ENCODE measurements around the gene BOD1.
"Not testable (repeated sequence)": the region's sequence is repeated elsewhere in the genome, so short reads cannot be mapped to it uniquely, and the experiment has no call there.

BOD1 gene

DNA sequence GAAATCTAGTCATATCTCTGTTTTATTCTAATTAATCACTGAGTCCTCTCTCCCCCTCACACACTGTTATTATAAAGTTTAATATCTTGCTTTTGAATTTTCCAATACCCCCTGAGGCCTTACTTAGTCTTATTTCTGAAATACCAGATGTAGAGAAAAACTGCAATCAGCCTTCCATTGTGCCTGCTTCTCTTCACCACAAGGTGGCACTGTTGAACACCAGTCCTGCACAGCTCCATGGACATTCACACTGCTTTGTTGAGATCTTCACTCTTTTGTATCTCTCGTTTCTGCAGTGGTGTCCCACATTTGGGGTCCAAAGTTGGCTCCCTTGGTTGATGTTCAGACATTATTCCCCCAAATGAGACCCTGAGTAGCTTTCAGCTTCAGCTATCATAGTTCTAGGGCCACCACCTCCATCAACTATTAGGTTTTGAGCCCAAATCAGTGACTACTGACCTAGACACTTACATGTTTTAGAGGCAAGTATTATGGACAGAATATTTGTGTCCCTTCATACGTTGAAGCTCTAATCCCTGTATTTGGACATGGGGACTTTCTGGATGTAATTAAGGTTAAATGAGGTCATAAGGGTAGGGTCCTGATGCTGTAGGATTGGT is 24.3 kb downstream of the BOD1 start:
- no peak overlapping the region for H3K4me3 ChIP-seq (replicated peaks in 1 of 2; ENCODE audit: low read depth in 2 of 2, low read length in 2 of 2)
- DNase-seq (ENCODE audit: low read depth in 2 of 2) = peak in 1 of 2 donors; percentile 37
- TF ChIP-seq, protein P1, sequence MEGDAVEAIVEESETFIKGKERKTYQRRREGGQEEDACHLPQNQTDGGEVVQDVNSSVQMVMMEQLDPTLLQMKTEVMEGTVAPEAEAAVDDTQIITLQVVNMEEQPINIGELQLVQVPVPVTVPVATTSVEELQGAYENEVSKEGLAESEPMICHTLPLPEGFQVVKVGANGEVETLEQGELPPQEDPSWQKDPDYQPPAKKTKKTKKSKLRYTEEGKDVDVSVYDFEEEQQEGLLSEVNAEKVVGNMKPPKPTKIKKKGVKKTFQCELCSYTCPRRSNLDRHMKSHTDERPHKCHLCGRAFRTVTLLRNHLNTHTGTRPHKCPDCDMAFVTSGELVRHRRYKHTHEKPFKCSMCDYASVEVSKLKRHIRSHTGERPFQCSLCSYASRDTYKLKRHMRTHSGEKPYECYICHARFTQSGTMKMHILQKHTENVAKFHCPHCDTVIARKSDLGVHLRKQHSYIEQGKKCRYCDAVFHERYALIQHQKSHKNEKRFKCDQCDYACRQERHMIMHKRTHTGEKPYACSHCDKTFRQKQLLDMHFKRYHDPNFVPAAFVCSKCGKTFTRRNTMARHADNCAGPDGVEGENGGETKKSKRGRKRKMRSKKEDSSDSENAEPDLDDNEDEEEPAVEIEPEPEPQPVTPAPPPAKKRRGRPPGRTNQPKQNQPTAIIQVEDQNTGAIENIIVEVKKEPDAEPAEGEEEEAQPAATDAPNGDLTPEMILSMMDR (IDR thresholded peaks at IDR 0.05; ENCODE audit: low read depth, low read length) = peak; percentile 58

DNA sequence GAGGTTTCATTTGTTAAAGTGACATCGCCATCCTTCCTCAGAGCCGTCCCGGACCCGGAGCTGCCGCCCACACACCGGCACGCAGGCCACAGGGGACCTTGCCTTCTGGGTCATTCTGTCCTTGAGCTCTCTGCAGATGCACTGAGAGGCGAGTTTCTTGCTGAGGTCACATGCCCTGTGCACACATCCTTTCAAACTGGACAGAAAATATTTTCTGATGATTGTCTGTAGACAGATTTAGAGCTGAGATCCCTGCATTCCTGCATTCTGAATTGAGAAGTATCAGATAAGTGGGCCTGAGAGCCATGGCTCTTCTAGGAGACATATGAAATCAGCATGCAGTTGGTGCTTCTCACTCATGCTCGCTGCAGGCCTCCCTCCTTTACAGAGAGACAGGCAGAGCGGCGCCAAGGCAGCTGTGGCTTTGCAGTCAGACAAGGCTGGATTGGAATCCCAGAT is 25.4 kb downstream of the BOD1 start:
- H3K4me3 ChIP-seq (replicated peaks in 1 of 2; ENCODE audit: low read depth in 2 of 2, low read length in 2 of 2) = no peak overlapping the region
- DNase-seq (ENCODE audit: low read depth in 2 of 2) = no peak
- TF ChIP-seq, protein P1 (IDR thresholded peaks at IDR 0.05; ENCODE audit: low read depth, low read length) = no peak

DNA sequence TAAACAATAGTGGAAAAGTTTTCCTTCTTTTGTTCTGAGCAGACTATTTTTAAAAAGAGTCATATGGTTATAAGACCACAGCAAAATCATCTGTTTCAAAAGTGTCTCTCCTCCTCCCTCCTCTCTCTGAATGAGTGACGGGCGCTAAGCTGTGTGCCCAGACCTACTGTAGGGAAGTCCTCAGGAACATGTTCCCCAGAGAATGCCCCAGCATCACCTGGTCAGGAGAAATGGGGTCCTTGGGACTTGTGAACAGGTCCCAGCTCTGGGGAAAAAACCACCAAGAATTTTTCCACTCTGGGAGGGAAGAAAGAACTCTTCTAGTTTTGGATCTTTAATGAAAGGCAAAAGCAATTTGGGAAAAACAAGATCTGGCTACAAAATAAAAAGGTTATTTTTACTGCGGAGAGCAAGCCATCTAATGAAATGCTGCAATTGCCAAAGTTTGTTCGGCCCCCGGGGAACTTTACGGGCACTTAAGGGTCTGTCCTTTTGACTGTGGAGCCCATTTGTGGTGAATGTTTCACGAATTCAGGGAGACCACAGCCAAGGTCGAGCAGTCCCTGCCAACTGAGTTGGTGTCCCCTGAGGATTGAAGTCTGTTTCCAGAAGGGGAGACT is 25.9 kb downstream of the BOD1 start:
- TF ChIP-seq, protein P1 (IDR thresholded peaks at IDR 0.05; ENCODE audit: low read depth, low read length) = no peak
- DNase-seq (ENCODE audit: low read depth in 2 of 2) = no peak
- H3K4me3 ChIP-seq (replicated peaks in 1 of 2; ENCODE audit: low read depth in 2 of 2, low read length in 2 of 2) = no peak overlapping the region

DNA sequence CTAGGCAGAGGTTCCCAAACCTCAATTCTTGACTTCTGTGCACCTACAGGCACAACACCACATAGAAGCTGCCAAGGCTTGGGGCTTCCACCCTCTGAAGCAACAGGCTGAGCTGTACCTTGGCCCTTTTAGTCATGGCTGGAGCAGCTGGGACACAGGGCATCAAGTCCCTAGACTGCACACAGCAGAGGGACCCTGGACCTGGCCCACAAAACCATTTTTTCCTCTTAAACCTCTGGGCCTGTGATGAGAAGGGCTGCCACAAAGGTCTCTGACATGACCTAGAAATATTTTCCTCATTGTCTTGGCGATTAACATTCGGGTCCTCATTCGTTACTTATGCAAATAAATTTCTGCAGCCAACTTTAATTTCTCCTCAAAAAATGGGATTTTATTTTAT is 30.3 kb downstream of the BOD1 start:
- H3K4me3 ChIP-seq (replicated peaks in 1 of 2; ENCODE audit: low read depth in 2 of 2, low read length in 2 of 2) = not testable (repeated sequence)

DNA sequence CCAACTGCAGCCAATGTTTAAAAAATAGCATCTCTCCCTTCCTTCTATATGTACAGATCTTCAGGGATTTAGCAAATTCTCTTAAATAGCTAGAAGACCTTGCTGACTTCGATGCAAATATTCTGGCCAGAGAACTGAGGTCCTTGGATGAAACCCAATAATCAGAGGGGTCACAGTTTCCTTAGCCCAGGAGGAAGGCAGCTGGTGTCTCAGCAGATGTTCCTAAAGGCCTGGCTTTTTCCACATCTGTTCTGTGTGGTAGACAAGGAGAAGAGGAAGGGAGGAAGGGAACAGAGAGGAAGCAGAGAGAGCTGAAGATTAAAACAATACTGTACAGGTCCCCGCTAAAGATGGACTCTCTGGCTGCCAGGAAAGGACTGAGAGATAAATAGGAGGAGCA is 33.1 kb downstream of the BOD1 start:
- no peak overlapping the region for H3K4me3 ChIP-seq (replicated peaks in 1 of 2; ENCODE audit: low read depth in 2 of 2, low read length in 2 of 2)
- TF ChIP-seq, protein P1 (IDR thresholded peaks at IDR 0.05; ENCODE audit: low read depth, low read length) = no peak
- DNase-seq (ENCODE audit: low read depth in 2 of 2) = no peak

More for the DNA sequence above, 30.3 kb downstream of the BOD1 start:
- not testable (repeated sequence) for DNase-seq (ENCODE audit: low read depth in 2 of 2)

DNA sequence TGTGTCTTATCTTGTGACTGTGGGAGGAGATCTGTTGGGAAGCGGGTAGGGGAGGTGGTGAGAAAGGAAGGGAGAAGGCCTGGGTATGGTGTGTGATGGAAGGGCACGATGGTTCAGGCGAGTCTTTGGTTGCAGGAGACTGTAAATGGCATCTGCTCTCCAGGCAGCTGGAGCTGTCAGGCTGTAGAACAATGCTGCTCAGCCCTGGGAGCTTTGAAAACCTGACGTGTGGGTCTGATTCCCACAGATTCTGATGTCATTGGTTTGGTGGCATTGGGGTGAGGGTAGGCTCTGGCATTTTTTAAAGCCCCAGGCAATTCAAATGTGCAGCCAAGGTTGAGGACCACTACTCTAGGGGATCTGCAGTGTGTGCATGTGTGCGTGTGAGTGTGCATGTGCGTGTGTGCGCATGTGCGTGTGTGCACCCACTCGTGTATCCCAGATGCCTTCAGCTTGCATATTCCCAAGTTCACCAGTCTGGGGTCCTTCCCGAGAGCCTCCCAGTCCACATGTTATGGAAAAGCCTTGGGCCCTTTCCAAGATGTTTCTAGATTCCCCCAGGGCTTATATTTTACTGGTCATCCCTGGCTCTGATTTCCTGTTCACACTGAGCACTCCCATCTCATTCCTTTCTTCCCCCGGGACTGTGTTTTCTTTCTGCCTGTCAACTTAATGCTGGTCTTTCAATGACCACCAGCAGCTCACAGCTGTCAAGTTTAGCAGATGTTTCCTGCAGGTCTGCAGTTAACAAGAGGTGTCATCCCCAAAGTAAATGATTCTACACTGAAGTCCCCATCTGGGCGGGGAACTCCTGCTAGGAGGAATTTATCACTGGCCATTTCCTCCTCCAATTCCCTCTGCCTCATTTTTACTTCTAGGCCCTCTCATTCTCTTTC is 34.0 kb downstream of the BOD1 start:
- TF ChIP-seq, protein P1 (IDR thresholded peaks at IDR 0.05; ENCODE audit: low read depth, low read length) = no peak
- H3K4me3 ChIP-seq (replicated peaks in 1 of 2; ENCODE audit: low read depth in 2 of 2, low read length in 2 of 2) = no peak overlapping the region
- peak; percentile 32 to 49 for DNase-seq (ENCODE audit: low read depth in 2 of 2)
